ENCODE measurements around the gene BIN1.

Gene BIN1

DNA sequence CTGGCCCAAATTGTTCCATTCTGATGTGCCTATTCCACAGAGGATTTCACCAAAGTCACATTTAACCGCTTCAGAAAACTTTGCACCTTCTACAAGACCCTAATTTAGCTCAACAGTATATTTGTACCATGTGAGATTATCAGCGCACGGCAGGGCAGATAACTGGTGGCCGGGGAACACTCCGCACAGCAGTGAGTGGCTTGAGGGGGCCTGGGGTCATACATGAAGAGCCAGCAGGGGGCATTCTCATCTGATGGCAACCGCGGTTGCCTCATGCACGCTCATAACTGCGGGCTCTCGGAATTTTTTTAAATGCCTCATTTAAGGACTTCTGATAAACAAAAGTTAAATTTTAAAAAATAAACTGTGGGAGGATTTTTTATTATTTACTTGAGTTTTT is 84.1 kb downstream of the BIN1 start:
- no peak for DNase-seq (ENCODE audit: low read depth)

DNA sequence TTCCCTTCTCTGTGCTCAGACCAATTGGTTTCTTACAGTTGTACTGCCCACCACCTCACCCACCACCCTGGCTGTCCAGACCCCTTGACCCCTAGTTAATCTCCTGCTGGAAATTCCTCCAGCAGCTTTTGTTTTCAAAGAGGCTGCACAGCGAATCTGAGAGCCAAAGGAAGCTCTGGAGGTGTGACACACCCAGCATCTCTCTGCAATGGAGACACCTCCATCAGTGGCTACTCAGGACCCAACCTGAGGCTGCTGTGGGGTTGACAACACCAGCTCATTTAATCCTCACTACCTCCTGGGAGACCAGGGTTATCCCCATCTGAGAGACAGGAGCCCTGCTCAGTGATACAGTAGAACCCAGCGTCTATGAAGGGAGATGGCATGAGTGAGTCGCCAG is 86.4 kb downstream of the BIN1 start:
- no peak for DNase-seq (ENCODE audit: low read depth)

DNA sequence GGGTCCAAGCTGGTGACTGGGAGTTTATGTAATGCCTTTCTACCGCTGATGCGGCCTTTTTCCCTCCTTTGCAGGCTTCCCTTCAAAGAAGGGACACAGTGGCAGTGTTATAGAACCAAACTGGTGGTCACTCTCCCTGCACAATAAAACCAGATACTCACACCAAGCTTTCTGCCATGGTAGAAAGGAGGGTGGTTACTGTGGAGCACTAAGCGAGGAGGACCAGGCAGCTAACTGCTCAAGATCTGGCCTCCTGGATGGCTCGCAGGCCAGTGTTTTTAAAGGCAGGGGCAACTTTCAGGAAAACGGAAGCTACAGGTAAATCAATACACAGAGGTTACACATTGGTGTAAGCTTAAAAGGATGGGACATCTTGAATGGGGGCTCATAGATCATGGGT is 89.4 kb downstream of the BIN1 start:
- DNase-seq (ENCODE audit: low read depth): no peak

DNA sequence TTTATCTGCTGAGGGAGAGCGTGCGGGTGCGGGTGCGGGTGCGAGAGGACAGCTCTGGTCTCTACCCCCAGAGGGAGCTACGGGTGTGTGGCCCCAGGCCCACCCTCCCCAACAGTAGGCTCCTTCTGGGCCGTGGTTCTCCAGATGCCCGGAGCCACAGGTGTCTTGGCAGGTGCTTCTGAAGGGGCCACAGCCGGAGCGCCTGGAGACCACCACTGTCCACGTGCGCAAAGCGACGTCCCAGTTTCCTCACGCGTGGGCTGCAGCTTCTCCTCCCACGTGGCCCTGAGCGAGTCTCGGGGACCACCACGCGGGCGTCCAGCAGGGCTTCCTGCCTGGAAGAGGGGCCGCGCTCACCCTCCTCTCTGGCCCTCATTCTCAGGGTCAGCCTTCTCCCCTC is 90.6 kb downstream of the BIN1 start:
- DNase-seq (ENCODE audit: low read depth): no peak

DNA sequence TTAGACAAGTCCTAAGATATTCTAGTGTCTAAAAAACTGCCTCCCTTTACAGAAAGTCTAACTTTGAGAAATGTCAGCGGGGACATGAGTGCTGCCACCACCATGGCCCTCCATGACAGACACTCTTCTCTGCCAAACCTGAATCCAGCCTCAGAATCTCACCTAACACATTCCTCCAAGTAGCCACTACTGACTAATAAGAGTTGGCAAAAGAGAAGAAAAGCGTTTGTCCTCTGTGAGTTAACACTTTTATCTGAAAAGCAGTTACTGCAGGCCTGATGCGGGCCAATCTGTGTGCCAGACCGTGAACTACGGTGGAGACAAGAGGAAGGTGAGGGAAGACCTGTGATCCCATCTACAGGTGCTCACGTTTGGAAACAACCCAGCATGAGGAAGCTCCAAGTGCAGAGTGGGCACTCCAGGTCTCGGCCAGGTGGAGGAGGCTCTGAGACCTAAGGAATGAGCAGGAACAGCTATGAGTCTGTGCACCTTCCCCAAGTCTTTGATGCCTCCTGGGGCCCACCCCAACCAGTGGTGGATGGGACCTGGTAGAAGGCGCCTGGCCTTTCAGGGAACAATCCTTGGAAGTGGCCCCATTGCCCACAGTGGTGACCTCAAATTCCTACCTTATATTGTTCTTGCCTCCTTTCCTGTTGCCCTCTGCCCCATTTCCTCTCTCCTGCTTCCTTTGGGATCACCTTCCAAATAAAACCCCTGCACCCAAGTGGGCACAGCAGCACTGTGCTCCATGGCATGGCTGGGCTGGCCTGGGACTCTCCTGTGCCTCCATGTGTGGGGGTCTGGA is 91.6 kb downstream of the BIN1 start:
- no peak for DNase-seq (ENCODE audit: low read depth)

DNA sequence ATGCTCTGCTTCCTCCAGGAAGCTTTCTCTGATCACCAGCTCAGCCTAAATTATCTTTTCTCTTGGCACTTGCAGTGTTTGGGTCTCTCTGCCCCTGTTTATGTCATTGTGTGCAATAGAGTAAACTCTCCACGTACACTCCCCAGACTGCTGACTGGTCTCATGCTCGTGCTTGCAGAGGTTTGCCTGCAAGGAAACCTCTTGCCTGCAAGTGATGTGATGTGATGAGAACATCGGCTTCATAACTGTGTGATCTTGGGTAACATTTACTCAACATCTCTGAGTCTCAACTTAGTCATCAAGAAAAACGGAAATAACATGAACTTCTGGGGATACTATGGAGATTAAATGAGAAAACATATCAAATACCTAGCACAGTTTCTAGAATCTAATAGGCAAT is 92.3 kb downstream of the BIN1 start:
- DNase-seq (ENCODE audit: low read depth): no peak

DNA sequence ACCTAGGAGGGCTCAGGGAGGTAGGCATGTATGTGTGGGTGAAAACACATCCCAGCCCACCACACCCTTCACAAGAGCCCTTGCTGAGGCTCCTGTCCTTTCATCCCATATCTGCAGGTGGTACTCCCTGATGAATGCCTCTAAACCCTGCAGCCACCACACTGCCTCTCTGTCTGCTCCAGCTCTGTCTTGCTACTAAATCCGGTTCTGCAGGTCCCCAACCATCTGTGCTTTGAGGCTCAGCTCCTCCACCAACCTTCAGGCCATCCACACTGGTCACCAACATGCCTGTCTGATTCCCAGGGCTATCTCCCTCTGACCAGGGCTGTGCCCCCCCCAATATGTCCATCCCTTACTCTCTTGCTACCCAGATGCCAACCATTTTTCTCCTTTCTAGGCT is 92.7 kb downstream of the BIN1 start:
- DNase-seq (ENCODE audit: low read depth): no peak

DNA sequence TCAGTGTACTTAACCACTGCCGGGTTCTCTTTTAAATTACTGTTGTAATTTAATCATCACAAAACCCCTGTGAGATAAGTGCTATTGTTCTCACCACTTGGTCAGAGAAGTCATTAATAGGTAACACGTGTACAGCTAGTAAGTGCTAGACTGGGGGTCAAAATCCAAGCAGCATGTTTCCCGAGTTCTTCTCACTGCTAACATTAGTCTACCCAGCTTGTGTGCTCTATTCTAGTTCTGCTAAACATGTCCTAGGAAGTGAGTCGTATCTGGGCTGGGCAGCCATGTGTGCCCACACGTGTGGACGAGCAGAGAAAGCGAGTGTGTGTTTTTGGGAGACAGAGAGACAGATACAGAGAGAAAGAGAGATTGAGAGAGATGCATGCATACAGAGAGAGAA is 94.1 kb downstream of the BIN1 start:
- no peak for DNase-seq (ENCODE audit: low read depth)

DNA sequence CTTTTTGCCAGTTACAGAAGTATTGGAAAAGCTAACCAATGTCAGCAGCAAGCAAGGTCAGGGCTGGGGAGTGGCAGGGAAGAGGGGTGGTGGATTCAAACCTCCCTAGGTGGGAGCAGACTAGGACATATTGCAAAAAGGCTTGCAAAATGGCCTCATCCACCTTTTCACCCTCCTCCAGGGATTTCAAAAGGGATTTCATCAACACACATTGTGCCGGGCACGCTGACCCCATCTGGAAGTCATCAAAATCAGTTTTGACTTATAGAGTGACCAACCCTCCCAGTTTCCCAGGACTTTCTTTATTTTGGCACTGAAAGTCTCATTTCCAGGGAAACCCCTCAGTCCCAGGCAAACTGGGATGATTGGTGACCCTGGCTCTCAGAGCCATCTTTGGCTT is 94.7 kb downstream of the BIN1 start:
- no peak for DNase-seq (ENCODE audit: low read depth)

DNA sequence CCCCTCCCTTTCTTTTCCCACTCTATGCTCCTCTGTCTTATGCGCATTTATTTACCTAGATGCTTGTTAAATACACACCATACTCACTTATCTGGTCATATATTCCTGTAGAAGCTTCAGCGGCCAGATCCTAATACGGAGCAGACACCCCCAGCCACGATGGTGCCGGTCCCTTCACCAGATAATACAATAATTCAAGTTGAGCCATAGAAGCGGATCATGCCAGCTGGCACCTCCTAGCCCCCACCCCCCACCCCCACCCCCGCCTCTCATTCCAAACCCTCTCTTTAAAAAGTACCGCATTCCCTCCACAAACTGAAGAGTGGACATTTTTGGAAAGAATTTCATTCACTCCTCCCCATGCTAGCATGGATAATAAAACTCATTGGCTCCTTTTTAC is 95.2 kb downstream of the BIN1 start:
- no peak for DNase-seq (ENCODE audit: low read depth)

DNA sequence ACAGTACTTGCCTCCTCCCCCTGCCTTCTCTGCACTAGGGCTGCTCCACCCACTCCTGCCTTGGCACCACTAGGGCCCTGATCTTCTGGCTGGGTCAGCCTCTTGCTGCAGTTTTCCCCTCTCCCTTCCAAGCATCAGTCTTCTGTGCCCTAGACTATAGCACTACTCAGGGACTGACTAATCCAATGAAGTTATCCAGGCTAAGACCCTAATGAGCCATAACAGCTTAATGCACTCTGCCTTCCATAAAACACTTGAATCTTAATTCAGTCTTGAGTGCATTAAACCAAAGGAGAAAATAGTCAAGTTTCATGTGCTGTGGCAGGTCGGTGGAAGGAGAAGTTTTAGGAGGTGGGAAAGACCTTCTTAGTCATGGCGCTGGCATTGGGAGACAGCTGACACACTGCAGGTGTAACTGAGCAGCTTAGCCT is 95.7 kb downstream of the BIN1 start:
- DNase-seq (ENCODE audit: low read depth): no peak

DNA sequence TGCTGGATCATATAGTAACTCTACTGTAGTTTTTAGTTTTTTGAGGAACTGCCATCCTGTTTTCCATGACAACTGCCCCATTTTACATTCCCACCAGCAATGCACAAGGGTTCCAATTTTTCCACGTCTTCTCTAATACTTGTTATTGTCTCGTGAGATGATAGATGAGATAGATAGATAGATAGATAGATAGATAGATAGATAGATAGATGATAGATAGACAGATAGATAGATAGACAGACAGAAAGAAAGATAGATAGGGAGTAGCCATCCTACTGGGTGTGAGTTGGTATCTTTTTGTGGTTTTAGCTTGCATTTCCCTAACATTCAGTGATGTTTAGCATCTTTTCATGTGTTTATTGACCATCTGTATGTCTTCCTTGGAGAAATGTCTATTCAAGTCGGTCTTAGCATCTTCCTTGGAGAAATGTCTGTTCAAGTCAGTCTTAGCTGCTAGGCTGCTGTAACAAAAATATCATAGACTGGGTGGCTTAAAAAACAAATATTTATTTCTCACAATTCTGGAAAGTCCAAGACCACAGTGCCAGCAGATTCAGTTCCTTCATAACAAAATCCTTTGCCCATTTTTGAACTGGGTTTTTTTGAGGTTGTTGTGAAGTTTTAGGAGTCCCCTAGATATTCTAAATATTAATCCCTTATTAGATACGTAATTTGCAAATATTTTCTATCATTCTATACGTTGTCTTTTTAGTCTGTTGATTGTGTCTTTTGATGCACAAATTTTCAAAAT is 98.5 kb downstream of the BIN1 start:
- DNase-seq (ENCODE audit: low read depth): no peak

DNA sequence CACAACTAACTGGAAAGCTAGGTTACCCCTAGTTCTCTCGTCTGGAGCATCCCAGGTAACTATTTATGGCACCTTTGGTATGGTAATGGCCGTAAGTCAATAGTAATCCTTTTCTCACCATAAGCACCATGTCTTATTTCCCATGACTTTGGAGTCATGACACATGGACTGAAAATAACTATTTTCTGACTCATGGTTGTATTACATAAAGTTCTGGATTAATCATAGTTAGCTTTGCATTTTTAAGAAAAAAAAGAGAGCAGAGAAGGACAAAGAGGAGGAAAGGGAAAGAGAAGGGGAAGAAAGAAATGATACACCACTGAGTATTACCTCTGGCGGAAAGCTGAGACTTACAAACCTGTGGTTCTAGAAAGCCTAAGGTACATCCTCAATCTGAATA is 99.3 kb downstream of the BIN1 start:
- DNase-seq (ENCODE audit: low read depth): no peak

DNA sequence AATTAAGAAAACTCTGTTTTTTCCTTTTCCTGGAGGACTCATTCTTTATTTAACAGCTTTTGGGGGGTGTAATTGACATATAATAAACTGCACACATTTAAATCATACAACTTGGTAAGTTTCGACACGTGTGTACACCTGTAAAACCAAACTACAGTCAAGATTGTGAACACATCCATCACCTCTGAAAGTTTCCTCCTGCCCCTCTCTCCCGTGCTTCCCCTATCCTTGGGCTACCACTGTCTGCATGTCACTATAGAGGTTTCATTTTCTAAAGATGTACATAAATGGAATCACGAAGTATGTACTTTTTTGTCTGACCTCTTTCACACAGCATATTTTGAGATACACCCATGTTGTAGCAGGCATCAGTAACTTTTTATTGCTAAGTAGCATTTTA is 100.0 kb downstream of the BIN1 start:
- no peak for DNase-seq (ENCODE audit: low read depth)

DNA sequence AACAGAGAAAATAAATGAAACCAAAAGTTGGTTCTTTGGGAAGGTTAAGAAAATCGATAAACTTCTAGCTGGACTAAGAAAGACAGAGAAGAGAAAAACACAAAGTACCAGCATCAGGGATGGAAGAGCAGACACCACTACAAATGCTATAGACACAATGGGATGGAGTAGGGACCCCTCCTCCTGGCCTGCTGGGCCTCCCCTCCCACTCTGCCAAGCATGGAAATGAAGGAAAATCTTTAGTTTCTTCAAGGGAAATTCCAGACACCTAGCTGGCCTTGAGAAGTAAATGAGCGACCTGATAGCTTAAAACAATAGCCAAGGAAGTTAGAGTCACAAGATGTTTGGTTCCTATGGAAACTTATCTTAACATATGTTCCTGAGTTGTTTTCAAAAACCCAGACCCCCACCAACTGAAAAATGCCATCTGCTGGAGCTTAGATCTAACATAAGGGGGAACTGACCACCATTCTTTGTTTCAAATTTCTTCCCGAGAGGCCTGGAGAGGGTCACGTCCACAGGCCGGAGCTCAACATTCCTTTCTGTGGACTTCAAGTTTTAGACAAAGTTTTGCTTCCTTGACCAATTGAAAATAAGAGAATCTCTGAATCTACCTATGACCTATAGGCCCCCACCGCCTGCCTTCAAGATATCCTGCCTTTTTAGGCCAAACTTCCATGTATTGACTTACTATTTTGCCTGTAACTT is 101.9 kb downstream of the BIN1 start:
- no peak for DNase-seq (ENCODE audit: low read depth)

DNA sequence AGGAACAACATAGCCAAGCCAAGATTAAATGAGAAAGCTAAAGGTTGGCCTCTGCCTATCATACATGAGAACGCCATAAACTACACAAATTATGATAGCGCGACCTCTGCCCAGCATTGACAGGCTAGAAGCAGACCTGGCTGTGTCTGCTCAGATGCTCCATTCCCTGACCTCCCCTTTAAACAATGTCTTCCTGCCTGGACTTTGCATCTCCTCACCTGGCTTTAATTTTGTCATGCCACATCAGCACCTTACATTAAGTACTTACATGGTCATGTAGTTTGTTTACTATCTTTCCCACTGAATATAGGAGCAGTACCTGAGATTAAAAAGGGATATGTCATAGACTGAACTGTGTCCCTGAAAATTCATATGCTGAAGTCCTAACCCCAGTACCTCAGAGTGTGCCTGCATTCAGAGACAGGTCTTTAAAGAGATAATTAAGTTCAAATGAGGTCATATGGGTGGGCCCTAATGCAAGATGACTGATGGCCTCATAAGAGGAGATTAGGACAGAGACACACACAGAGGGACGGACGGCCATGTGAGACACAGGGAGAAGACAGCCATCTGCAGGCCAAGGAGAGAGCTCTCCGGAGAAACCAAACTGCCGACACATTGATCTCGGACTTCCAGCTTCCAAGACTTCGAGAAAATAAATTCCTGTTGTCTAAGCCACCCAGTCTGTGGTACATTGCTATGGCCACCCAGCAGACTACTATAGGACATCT is 103.7 kb downstream of the BIN1 start:
- DNase-seq (ENCODE audit: low read depth): no peak

DNA sequence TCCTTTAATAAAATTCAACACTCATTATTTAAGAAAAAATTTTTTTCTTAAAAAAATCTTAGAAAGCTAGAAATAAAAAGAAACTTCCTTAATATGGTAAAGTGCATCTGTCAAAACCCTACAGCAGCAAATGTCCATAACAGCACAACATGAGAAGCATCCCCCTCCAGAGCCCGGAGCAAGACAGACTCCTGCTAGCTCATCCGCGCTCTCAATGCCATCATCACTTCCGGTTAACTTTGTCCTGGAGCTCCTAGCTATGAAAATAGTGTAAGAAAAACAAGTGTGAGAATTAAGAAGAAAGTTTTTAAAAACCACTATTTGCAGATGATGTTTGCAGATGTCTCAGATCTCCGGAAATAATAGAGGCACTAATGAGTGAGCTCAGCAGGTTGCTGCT is 105.2 kb downstream of the BIN1 start:
- no peak for DNase-seq (ENCODE audit: low read depth)

DNA sequence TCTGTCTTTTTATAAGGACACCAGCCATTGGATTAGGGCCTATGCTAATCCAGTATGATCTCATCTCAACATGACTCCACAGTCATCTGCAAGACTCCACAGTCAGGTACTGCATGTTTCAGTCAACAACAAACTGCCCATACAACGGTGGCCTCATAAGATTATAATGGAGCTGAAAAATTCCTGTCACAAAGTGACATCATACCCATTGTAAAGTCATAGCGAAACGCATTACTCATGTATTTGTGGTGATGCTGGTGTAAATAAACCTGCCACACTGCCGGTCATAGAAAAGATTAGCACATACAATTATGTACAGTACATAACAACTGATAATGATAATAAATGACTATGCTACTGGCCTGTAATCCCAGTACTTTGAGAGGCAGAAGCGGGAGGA is 106.0 kb downstream of the BIN1 start:
- DNase-seq (ENCODE audit: low read depth): no peak

DNA sequence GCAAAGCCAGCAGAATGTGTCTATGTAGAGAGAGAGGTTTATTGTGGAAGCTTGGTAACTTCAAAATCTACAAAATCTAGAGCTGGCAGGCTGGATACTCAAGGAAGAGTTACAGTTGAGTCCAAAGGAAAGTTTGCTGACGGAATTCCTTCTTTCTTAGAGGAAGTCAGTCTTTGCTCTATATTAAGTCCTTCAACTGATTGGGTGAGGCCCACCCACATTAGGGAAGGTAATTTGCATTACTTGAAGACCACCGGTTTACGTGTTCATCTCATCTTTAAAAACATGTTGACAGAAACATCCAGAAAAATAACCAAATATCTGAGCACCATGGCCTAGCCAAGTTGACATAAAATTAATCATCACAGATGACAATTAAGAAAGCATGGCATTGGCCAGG is 106.8 kb downstream of the BIN1 start:
- no peak for DNase-seq (ENCODE audit: low read depth)

DNA sequence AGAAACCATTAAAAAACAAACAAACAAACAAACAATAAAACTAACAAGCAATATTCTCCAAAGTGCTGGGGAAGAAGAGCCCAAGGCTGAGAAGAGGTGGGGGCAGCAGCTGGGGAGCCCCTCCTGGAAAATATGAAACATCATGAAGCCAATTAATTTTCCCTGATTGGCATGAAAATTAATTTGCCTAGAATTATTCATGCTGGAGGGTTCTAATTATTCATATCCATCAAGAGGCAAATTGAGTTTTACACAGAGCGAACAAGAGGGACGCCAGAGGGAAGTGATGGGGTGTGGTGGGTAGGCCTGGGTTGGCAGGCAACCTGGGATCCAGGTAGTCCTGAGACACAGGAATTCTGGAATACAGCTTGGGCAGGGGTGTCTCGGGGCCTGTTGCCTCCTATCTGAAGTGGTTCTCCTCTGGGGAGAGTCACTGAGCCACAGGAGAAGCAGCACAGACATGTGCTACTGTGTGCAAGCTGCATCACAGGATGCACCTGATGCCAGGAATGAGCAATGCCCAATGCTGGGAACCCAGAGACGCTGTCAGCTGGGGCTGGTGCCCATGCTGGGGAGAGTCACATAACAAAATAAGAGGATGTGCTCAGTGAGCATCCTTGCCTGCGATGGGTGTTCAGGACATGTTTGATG is 107.7 kb downstream of the BIN1 start:
- no peak for DNase-seq (ENCODE audit: low read depth)

DNA sequence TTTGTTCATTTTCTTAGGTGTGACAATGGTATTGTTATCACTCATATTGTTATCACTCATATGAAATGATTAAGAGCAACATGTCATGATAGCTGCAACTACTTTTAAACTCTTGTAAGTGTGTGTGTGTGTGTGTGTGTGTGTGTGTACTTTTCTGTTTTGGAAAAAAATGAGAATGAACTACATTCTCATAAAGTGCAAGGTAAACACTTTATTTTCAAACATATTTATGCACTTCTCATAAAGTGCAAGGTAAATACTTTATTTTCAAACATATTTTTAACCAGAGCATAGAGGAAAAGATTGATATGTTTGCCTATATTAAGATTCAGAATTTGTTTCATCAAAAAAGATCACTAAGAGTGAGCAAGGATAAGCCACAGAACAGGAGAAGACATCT is 108.5 kb downstream of the BIN1 start:
- DNase-seq (ENCODE audit: low read depth): no peak

All from activated T-helper 1 cell treated with Interleukin-2 at 50 U/mL for 16 hours (primary cell).